ENCODE measurements around the gene TMPRSS2.

TMPRSS2 gene

DNA sequence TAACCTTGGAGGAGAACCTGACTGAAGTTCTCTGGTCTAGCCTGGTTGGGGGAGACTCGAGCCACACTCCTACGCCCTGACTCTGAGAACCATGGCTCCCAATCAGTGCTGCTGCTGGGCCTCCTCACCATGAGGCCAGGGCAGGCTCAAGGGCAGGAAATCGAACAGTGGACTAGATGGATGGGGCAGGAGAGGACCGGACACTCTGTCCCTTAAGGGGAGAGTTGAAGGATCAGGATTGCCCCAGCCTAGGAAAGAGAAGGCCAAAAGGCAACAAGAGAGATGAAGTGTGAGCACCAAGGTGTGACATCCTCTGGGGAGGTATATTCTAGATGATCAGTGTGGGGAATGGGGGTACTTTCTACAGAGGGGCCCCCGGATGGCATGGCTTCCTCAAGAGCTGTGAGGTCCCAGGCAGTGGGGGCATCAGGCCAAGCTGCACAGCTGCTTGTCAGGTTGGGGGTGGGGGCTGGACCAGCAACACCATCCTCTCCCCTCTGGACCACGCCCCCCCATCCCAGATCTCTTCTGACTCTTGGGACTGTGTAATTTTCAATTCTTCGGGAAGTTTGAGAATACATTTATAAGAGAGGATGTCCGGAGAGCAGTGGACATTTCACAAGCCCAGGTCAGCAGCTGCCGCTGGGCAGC, 47.9 kb downstream of the TMPRSS2 start:
- Histone ChIP-seq H3K4me1 (ENCODE audit: control insufficient read depth, insufficient read depth, low read length) (no peaks in the 10 kb centered on the region), H3K27ac (ENCODE audit: extremely low read depth, low read depth, low read length) (no peak overlapping the region), H3K36me3 (ENCODE audit: control insufficient read depth in 2 of 2, insufficient read depth in 1 of 2, low read length in 2 of 2) (no peaks in the 10 kb centered on the region), H3K9me3 (ENCODE audit: control insufficient read depth, insufficient read depth, low read depth, low read length) (no peaks in the 10 kb centered on the region), H3K4me3 (ENCODE audit: low read depth, low read length) (no peak overlapping the region)
- CTCF ChIA-PET, result interaction anchor here (0.5 to 9.9 kb wide), 5 partner anchors 80 to 1313 kb away, joined by 3 to 127 read pairs (median 4); no protein-coding TSS in a partner anchor
- TF ChIP-seq, protein P1, sequence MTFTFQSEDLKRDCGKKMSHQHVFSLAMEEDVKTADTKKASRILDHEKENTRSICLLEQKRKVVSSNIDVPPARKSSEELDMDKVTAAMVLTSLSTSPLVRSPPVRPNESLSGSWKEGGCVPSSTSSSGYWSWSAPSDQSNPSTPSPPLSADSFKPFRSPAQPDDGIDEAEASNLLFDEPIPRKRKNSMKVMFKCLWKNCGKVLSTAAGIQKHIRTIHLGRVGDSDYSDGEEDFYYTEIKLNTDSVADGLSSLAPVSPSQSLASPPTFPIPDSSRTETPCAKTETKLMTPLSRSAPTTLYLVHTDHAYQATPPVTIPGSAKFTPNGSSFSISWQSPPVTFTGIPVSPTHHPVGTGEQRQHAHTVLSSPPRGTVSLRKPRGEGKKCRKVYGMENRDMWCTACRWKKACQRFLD (tag by site-specific recombination; IDR thresholded peaks at IDR 0.05), result no peak
- TF ChIP-seq GLI2 (tag by site-specific recombination; IDR thresholded peaks at IDR 0.05; ENCODE audit: borderline replicate concordance, low read depth) (no peak), ZNF266 (tag by site-specific recombination; IDR thresholded peaks at IDR 0.05; ENCODE audit: low read depth) (no peak), IKZF3 (tag by site-specific recombination; IDR thresholded peaks at IDR 0.05) (no peak), ZNF16 (tag by site-specific recombination; IDR thresholded peaks at IDR 0.05; ENCODE audit: low read depth) (no peak), ZNF544 (tag by site-specific recombination; IDR thresholded peaks at IDR 0.05) (no peak), ZBTB17 (tag by site-specific recombination; IDR thresholded peaks at IDR 0.05) (no peak), ZBTB1 (tag by site-specific recombination; IDR thresholded peaks at IDR 0.05) (no peak), ZNF514 (tag by site-specific recombination; IDR thresholded peaks at IDR 0.05) (no peak), ZNF394 (tag by site-specific recombination; IDR thresholded peaks at IDR 0.05; ENCODE audit: borderline replicate concordance) (no peak)
- TF ChIP-seq, protein P2, sequence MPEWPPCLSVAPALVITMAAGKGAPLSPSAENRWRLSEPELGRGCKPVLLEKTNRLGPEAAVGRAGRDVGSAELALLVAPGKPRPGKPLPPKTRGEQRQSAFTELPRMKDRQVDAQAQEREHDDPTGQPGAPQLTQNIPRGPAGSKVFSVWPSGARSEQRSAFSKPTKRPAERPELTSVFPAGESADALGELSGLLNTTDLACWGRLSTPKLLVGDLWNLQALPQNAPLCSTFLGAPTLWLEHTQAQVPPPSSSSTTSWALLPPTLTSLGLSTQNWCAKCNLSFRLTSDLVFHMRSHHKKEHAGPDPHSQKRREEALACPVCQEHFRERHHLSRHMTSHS (tag by site-specific recombination; IDR thresholded peaks at IDR 0.05), result no peak
- TF ChIP-seq, protein P3, sequence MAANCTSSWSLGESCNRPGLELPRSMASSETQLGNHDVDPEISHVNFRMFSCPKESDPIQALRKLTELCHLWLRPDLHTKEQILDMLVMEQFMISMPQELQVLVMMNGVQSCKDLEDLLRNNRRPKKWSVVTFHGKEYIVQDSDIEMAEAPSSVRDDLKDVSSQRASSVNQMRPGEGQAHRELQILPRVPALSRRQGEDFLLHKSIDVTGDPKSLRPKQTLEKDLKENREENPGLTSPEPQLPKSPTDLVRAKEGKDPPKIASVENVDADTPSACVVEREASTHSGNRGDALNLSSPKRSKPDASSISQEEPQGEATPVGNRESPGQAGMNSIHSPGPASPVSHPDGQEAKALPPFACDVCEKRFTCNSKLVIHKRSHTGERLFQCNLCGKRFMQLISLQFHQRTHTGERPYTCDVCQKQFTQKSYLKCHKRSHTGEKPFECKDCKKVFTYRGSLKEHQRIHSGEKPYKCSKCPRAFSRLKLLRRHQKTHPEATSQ (tag by site-specific recombination; IDR thresholded peaks at IDR 0.05), result no peak
- TF ChIP-seq, protein P4, sequence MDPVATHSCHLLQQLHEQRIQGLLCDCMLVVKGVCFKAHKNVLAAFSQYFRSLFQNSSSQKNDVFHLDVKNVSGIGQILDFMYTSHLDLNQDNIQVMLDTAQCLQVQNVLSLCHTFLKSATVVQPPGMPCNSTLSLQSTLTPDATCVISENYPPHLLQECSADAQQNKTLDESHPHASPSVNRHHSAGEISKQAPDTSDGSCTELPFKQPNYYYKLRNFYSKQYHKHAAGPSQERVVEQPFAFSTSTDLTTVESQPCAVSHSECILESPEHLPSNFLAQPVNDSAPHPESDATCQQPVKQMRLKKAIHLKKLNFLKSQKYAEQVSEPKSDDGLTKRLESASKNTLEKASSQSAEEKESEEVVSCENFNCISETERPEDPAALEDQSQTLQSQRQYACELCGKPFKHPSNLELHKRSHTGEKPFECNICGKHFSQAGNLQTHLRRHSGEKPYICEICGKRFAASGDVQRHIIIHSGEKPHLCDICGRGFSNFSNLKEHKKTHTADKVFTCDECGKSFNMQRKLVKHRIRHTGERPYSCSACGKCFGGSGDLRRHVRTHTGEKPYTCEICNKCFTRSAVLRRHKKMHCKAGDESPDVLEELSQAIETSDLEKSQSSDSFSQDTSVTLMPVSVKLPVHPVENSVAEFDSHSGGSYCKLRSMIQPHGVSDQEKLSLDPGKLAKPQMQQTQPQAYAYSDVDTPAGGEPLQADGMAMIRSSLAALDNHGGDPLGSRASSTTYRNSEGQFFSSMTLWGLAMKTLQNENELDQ (tag by site-specific recombination; IDR thresholded peaks at IDR 0.05; ENCODE audit: low read depth), result no peak
- POLR2A ChIA-PET, result interaction anchor here (1.2 to 1.5 kb wide), 2 partner anchors 177 kb away, joined by 3 to 5 read pairs; no protein-coding TSS in a partner anchor

DNA sequence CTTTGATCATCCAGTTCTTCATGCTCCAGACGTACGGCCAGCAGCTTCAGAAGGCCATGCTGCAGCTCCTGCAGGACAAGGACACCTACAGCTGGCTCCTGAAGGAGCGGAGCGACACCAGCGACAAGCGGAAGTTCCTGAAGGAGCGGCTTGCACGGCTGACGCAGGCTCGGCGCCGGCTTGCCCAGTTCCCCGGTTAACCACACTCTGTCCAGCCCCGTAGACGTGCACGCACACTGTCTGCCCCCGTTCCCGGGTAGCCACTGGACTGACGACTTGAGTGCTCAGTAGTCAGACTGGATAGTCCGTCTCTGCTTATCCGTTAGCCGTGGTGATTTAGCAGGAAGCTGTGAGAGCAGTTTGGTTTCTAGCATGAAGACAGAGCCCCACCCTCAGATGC, 49.4 kb downstream of the TMPRSS2 start:
- Histone ChIP-seq H3K36me3 (ENCODE audit: control insufficient read depth in 2 of 2, insufficient read depth in 1 of 2, low read length in 2 of 2) (no peaks in the 10 kb centered on the region), H3K4me1 (ENCODE audit: control insufficient read depth, insufficient read depth, low read length) (no peaks in the 10 kb centered on the region), H3K4me3 (ENCODE audit: low read depth, low read length) (no peak overlapping the region), H3K27ac (ENCODE audit: extremely low read depth, low read depth, low read length) (no peak overlapping the region), H3K9me3 (ENCODE audit: control insufficient read depth, insufficient read depth, low read depth, low read length) (no peaks in the 10 kb centered on the region)
- ChIA-PET POLR2A (interaction anchor here (1.5 kb wide), 1 partner anchor 175 kb away, joined by 3 read pairs; no protein-coding TSS in a partner anchor), CTCF (interaction anchor here (0.7 to 9.9 kb wide), 2 partner anchors 174 to 496 kb away, joined by 3 to 127 read pairs; no protein-coding TSS in a partner anchor)
- TF ChIP-seq, protein P5, sequence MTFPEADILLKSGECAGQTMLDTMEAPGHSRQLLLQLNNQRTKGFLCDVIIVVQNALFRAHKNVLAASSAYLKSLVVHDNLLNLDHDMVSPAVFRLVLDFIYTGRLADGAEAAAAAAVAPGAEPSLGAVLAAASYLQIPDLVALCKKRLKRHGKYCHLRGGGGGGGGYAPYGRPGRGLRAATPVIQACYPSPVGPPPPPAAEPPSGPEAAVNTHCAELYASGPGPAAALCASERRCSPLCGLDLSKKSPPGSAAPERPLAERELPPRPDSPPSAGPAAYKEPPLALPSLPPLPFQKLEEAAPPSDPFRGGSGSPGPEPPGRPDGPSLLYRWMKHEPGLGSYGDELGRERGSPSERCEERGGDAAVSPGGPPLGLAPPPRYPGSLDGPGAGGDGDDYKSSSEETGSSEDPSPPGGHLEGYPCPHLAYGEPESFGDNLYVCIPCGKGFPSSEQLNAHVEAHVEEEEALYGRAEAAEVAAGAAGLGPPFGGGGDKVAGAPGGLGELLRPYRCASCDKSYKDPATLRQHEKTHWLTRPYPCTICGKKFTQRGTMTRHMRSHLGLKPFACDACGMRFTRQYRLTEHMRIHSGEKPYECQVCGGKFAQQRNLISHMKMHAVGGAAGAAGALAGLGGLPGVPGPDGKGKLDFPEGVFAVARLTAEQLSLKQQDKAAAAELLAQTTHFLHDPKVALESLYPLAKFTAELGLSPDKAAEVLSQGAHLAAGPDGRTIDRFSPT (tag by site-specific recombination; IDR thresholded peaks at IDR 0.05), result no peak
- TF ChIP-seq ZNF600 (tag by site-specific recombination; IDR thresholded peaks at IDR 0.05) (no peak), ZNF529 (tag by site-specific recombination; IDR thresholded peaks at IDR 0.05; ENCODE audit: insufficient replicate concordance) (no peak), ZNF157 (tag by site-specific recombination; IDR thresholded peaks at IDR 0.05) (no peak), MEIS1 (CRISPR knock-in tag; IDR thresholded peaks at IDR 0.05; ENCODE audit: borderline replicate concordance) (no peak), ZNF266 (tag by site-specific recombination; IDR thresholded peaks at IDR 0.05; ENCODE audit: low read depth) (no peak), ZNF624 (tag by site-specific recombination; IDR thresholded peaks at IDR 0.05) (no peak), SP3 (tag by site-specific recombination; IDR thresholded peaks at IDR 0.05) (no peak), HOXA7 (CRISPR knock-in tag; IDR thresholded peaks at IDR 0.05; ENCODE audit: borderline replicate concordance) (no peak), ZNF426 (tag by site-specific recombination; IDR thresholded peaks at IDR 0.05) (no peak), ZNF2 (tag by site-specific recombination; IDR thresholded peaks at IDR 0.05) (no peak)
- TF ChIP-seq, protein P6, sequence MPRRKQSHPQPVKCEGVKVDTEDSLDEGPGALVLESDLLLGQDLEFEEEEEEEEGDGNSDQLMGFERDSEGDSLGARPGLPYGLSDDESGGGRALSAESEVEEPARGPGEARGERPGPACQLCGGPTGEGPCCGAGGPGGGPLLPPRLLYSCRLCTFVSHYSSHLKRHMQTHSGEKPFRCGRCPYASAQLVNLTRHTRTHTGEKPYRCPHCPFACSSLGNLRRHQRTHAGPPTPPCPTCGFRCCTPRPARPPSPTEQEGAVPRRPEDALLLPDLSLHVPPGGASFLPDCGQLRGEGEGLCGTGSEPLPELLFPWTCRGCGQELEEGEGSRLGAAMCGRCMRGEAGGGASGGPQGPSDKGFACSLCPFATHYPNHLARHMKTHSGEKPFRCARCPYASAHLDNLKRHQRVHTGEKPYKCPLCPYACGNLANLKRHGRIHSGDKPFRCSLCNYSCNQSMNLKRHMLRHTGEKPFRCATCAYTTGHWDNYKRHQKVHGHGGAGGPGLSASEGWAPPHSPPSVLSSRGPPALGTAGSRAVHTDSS (tag by site-specific recombination; IDR thresholded peaks at IDR 0.05), result no peak

Measured in HEK293 (cell line).